K562 (cell line): ENCODE results near the gene LRRIQ1. TPM values are rescaled to one million over a fixed set of nuclear protein-coding genes. Genes with fewer than 3 reads are reported as not detected.

Experiments
- ATAC-seq: fragments of 200-7000 bp; cut with Tn5 transposase; 3 replicates; pipeline ENCODE4 v1.9.1; 2020; ENCODE audit warnings: moderate library complexity
- BruUV-seq: library from RNA; stranded (reverse); fragments of 400-500 nt; replicated peaks from 2 replicates; lab custom pipeline; 2021; lab: Mats Ljungman, UMichigan
- CTCF ChIA-PET: fragments of 300-600 bp; formaldehyde crosslinking; extraction: SDS; loops from one replicate; lab custom pipeline; 2021; ENCODE audit warnings: low intra/inter-chr PET ratio; lab: Yijun Ruan, JAX
- POLR2A ChIA-PET: fragments of 300-600, 350-650 bp; sonication (Branson Sonifier 250); formaldehyde crosslinking; extraction: SDS; loops from one replicate; lab custom pipeline; 2021; ENCODE audit warnings: antibody characterized with exemption, inconsistent platforms; lab: Yijun Ruan, JAX
- DNase-seq, 4 experiments: peaks; one replicate each; pipeline versions ENCODE4 v3.0.0 to v3.0.0-alpha.2; 2011 to 2018; ENCODE audit warnings: low spot score in 3 of 4, mixed read lengths in 3 of 4; ENCODE audit errors: extremely low read depth in 1 of 4
- FAIRE-seq: peaks from 2 replicates; lab custom pipeline; 2011; peaks lifted over from hg19 to GRCh38; lab: Jason Lieb, UNC
- H2AFZ ChIP-seq: 2 replicates; pipeline ENCODE4 v1.6.0; 2011; ENCODE audit warnings: low read depth, low read length, control low read depth, inconsistent platforms
- H3K27ac ChIP-seq: fragments of 200-600 bp; 3 replicates; pipeline ENCODE4 v1.8.0; 2011; ENCODE audit warnings: low read depth, mild to moderate bottlenecking, control low read depth, inconsistent platforms, low read length, moderate library complexity, mixed read lengths; ENCODE audit errors: extremely low read depth
- H3K27me3 ChIP-seq, 2 experiments: fragments of 300-600 bp in 1 of 2; 2 replicates in 1 of 2; 3 replicates in 1 of 2; pipeline versions ENCODE4 v1.6.0 to v1.8.0; 2011; ENCODE audit warnings: inconsistent platforms in 2 of 2, low read length in 2 of 2, mild to moderate bottlenecking in 1 of 2, mixed read lengths in 1 of 2, moderate library complexity in 1 of 2; ENCODE audit not compliant: control insufficient read depth in 2 of 2, insufficient read depth in 2 of 2
- H3K36me3 ChIP-seq: fragments of 300-600 bp; 3 replicates; pipeline ENCODE4 v1.8.0; 2011; ENCODE audit warnings: mild to moderate bottlenecking, low read length, inconsistent platforms; ENCODE audit not compliant: control insufficient read depth, insufficient read depth
- H3K4me1 ChIP-seq, 2 experiments: fragments of 200-600 bp in 1 of 2; replicated peaks in 1 of 2; 2 replicates in 1 of 2; 3 replicates in 1 of 2; pipeline versions ENCODE4 v1.5.1 to v1.8.0; 2011; ENCODE audit warnings: inconsistent platforms in 2 of 2, low read length in 2 of 2, mild to moderate bottlenecking in 1 of 2, mixed read lengths in 1 of 2, moderate library complexity in 1 of 2; ENCODE audit not compliant: control insufficient read depth in 2 of 2, insufficient read depth in 2 of 2
- H3K4me2 ChIP-seq: 2 replicates; pipeline ENCODE4 v1.6.1; 2011; ENCODE audit warnings: low read length, control low read depth, inconsistent platforms, mixed read lengths; ENCODE audit not compliant: insufficient read depth
- H3K4me3 ChIP-seq: fragments of 200-600 bp; sonication (generic), shearing (Covaris generic); 2 replicates; pipeline ENCODE4 v1.5.1; 2016; ENCODE audit warnings: control low read depth, inconsistent platforms
- H3K79me2 ChIP-seq: fragments of 200-600 bp; 3 replicates; pipeline ENCODE4 v1.8.0; 2011; ENCODE audit warnings: low read length, inconsistent platforms; ENCODE audit not compliant: control insufficient read depth, insufficient read depth
- H3K9ac ChIP-seq, 2 experiments: 2 replicates each; pipeline versions ENCODE4 v1.6.0 to v1.6.1; 2011; ENCODE audit warnings: low read depth in 2 of 2, low read length in 2 of 2, control low read depth in 1 of 2, inconsistent platforms in 1 of 2, mild to moderate bottlenecking in 1 of 2, mixed read lengths in 1 of 2; ENCODE audit not compliant: insufficient read depth in 1 of 2
- H3K9me1 ChIP-seq: one replicate; pipeline ENCODE4 v1.6.0; 2011; ENCODE audit warnings: inconsistent platforms, mild to moderate bottlenecking, low read length, moderate library complexity; ENCODE audit not compliant: control insufficient read depth, insufficient read depth
- H3K9me3 ChIP-seq: replicated peaks from 2 replicates; pipeline ENCODE4 v1.5.1; 2011; ENCODE audit warnings: low read depth, low read length, inconsistent platforms; ENCODE audit not compliant: control insufficient read depth, insufficient read depth
- H4K20me1 ChIP-seq: replicated peaks from 2 replicates; pipeline ENCODE4 v1.6.1; 2011; ENCODE audit warnings: low read length, inconsistent platforms, mixed read lengths; ENCODE audit not compliant: control insufficient read depth, insufficient read depth
- CHAMP1 ChIP-seq: fragments of 450-650 bp; IDR thresholded peaks from 2 replicates; pipeline ENCODE4 v1.6.1; 2016; ENCODE audit warnings: mild to moderate bottlenecking
- KDM1A ChIP-seq, 2 experiments: fragments of 450-650 bp; IDR thresholded peaks; 2 replicates each; pipeline ENCODE4 v1.6.1; 2016; ENCODE audit warnings: mild to moderate bottlenecking in 2 of 2
- KLF13 ChIP-seq: fragments of 450-650 bp; IDR thresholded peaks from 2 replicates; pipeline ENCODE4 v1.6.1; 2016; ENCODE audit warnings: missing genetic modification characterization, low read depth, mild to moderate bottlenecking, missing compliant biosample characterization, moderate library complexity, borderline replicate concordance
- NBN ChIP-seq: fragments of 450-650 bp; IDR thresholded peaks from 2 replicates; pipeline ENCODE4 v1.6.1; 2016; ENCODE audit warnings: low read depth, mild to moderate bottlenecking
- NONO ChIP-seq, 2 experiments: fragments of 200-400 bp in 1 of 2; fragments of 450-650 bp in 1 of 2; formaldehyde crosslinking in 1 of 2; IDR thresholded peaks; 2 replicates each; pipeline ENCODE4 v1.6.1; 2017; ENCODE audit warnings: low read depth in 2 of 2, mild to moderate bottlenecking in 2 of 2, moderate library complexity in 2 of 2, low read length in 1 of 2
- REST ChIP-seq, 2 experiments: fragments of 450-650 bp; formaldehyde crosslinking in 1 of 2; IDR thresholded peaks; 2 replicates each; pipeline versions ENCODE4 v1.4.0 to v1.6.1; 2014 to 2020; ENCODE audit warnings: mild to moderate bottlenecking in 2 of 2, borderline replicate concordance in 1 of 2, low read depth in 1 of 2
- SETDB1 ChIP-seq: IDR thresholded peaks from one replicate; pipeline ENCODE4 v1.6.1; 2012; ENCODE audit warnings: low read length, control low read depth, inconsistent platforms
- THRA ChIP-seq: fragments of 450-650 bp; IDR thresholded peaks from 2 replicates; pipeline ENCODE4 v1.6.1; 2017; ENCODE audit warnings: mild to moderate bottlenecking, moderate library complexity
- WGBS: fragments of 100-300 bp; shearing (Covaris generic); methylation state at CpG from one replicate; pipeline ENCODE4 v1.1.6; 2016; ENCODE audit warnings: low coverage, mixed read lengths; ENCODE audit not compliant: insufficient coverage; ENCODE audit errors: missing lambda C conversion rate; 5-methylcytosine and 5-hydroxymethylcytosine counted together
- in situ Hi-C: fragments of 300-500 bp; cut with MboI; formaldehyde crosslinking; loops from 4 replicates; pipeline ENCODE4 v1.15.0; 2018; ENCODE audit warnings: inconsistent platforms, mixed read lengths
- intact Hi-C: fragments of 100-400 bp; cut with micrococcal nuclease; formaldehyde crosslinking; loops from 2 replicates; pipeline ENCODE4 v1.14.2; 2022
- polyA plus RNA-seq, 8 experiments: library from polyadenylated mRNA; depleted of rRNA in 4 of 8; stranded (reverse) in 5 of 8; unstranded in 3 of 8; fragments of >200 nt; fragmentation: Nextera tagmentation in 2 of 8; fragmentation: Illumina TruSeq in 1 of 8; extraction: Ambion mirVana in 2 of 8; extraction: Trizol in 1 of 8; gene quantifications; 2 replicates each; pipeline versions ENCODE4 v1.2.1 to v1.2.3, GENCODE V29; 2011 to 2014; ENCODE audit warnings: inconsistent platforms in 1 of 8, missing spikeins in 1 of 8
- total RNA-seq, 7 experiments: library from RNA; depleted of rRNA in 6 of 7; stranded (reverse); fragments of >200 nt in 6 of 7; fragmentation: Illumina TruSeq in 2 of 7; extraction: Trizol in 2 of 7; gene quantifications; 2 replicates each; pipeline versions ENCODE4 v1.2.1 to v1.2.3, GENCODE V29; 2011 to 2021; ENCODE audit warnings: low replicate concordance in 1 of 7
- TF ChIP-seq, protein P1 (sequence below): sonication (generic); IDR thresholded peaks from 2 replicates; pipeline ENCODE4 v1.6.1; 2016

The LRRIQ1 gene
- total and polyA plus RNA-seq, 9 of the 15 experiments (the other 6 are each of a cell fraction or from before 2014, with no cell fraction given) = not detected

DNA sequence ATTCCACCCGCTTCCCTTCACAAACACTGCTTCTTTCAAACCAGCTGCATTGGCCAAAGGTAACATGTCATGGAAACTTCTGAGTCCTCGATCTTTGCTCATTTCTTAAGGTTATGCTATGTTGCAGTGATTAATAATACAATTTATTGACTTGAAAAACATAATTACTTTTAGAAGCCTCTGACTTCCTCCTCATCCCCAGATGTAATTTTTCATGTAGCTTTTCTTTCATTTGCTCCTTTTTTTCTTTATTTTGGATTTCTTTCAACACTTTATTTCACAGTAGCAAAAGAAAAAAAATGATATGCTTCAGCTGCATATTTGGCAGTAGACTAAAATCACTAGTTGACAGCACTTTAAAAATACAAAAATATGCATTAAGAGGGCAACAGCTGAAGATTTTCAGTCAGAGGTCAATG lies 116.2 kb downstream of the LRRIQ1 start:
- BruUV-seq = no TSS peak
- Histone ChIP-seq H3K79me2 (no peaks in the 10 kb centered on the region), H3K9ac (no peak overlapping the region), H3K9me1 (no peaks in the 10 kb centered on the region), H2AFZ (no peak overlapping the region), H3K27me3 (no peaks in the 10 kb centered on the region), H4K20me1 (no peaks in the 10 kb centered on the region), H3K9me3 (no peaks in the 10 kb centered on the region; the same call in 1 of the 2 replicates), H3K4me3 (no peak overlapping the region), H3K36me3 (no peaks in the 10 kb centered on the region), H3K4me2 (no peak overlapping the region), H3K27ac (no peak overlapping the region), H3K4me1 (no peaks in the 10 kb centered on the region)
- ATAC-seq = no peak
- WGBS = 0% methylated on average over 2 of the region's 2 CpGs
- intact Hi-C loops (no loop called here), in situ Hi-C loops (no loop called here)
- FAIRE-seq = no peak
- POLR2A ChIA-PET = no interaction called here
- DNase-seq = no peak
- CTCF ChIA-PET = no interaction called here
- TF ChIP-seq KLF13 (tag) (no peak), NONO (IDR thresholded peaks at IDR 0.05; ENCODE audit: low read depth in 2 of 2, low read length in 1 of 2) (no peak), SETDB1 (no peak), THRA (no peak), REST (IDR thresholded peaks at IDR 0.05; ENCODE audit: borderline replicate concordance) (no peak), REST (CRISPR knock-in tag; IDR thresholded peaks at IDR 0.05; ENCODE audit: low read depth) (no peak), NBN (no peak), KDM1A (IDR thresholded peaks at IDR 0.05) (no peak), CHAMP1 (no peak)
- TF ChIP-seq, protein P1, sequence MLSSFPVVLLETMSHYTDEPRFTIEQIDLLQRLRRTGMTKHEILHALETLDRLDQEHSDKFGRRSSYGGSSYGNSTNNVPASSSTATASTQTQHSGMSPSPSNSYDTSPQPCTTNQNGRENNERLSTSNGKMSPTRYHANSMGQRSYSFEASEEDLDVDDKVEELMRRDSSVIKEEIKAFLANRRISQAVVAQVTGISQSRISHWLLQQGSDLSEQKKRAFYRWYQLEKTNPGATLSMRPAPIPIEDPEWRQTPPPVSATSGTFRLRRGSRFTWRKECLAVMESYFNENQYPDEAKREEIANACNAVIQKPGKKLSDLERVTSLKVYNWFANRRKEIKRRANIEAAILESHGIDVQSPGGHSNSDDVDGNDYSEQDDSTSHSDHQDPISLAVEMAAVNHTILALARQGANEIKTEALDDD = no peak
